ENCODE measurements around the gene GPC5.

GPC5 gene

GRCh38 chr13:92297971-92298942 lies 899.8 kb downstream of the GPC5 start:
- DNase-seq: no peak

- no peak for DNase-seq
These were observed 902.2 kb downstream of the GPC5 start for GRCh38 chr13:92300651-92301050.

GRCh38 chr13:92303428-92303827 lies 905.0 kb downstream of the GPC5 start:
- DNase-seq: no peak

GRCh38 chr13:92307752-92308151 lies 909.3 kb downstream of the GPC5 start:
- DNase-seq: no peak

- no peak for DNase-seq
These were observed 914.4 kb downstream of the GPC5 start for GRCh38 chr13:92312823-92313222.

GRCh38 chr13:92313382-92313781 lies 915.0 kb downstream of the GPC5 start:
- DNase-seq: no peak

GRCh38 chr13:92315265-92315664 lies 916.8 kb downstream of the GPC5 start:
- no peak for DNase-seq

GRCh38 chr13:92316030-92316429 lies 917.6 kb downstream of the GPC5 start:
- no peak for DNase-seq

GRCh38 chr13:92317066-92317465 lies 918.6 kb downstream of the GPC5 start:
- DNase-seq: no peak

- no peak for DNase-seq
These were observed 921.9 kb downstream of the GPC5 start for GRCh38 chr13:92320323-92320722.

GRCh38 chr13:92321174-92321573 lies 922.8 kb downstream of the GPC5 start:
- DNase-seq: no peak

GRCh38 chr13:92345627-92346026 lies 947.2 kb downstream of the GPC5 start:
- DNase-seq: no peak

GRCh38 chr13:92346046-92346445 lies 947.6 kb downstream of the GPC5 start:
- DNase-seq: no peak

- DNase-seq: no peak
These were observed 956.2 kb downstream of the GPC5 start for GRCh38 chr13:92354583-92354982.

GRCh38 chr13:92355213-92355612 lies 956.8 kb downstream of the GPC5 start:
- DNase-seq: no peak

- no peak for DNase-seq
These were observed 964.3 kb downstream of the GPC5 start for GRCh38 chr13:92362717-92363116.

- no peak for DNase-seq
These were observed 967.5 kb downstream of the GPC5 start for GRCh38 chr13:92365904-92366303.

- DNase-seq: no peak
These were observed 979.0 kb downstream of the GPC5 start for GRCh38 chr13:92377396-92377795.

GRCh38 chr13:92379371-92379770 lies 981.0 kb downstream of the GPC5 start:
- DNase-seq: no peak

GRCh38 chr13:92384410-92384809 lies 986.0 kb downstream of the GPC5 start:
- no peak for DNase-seq

GRCh38 chr13:92387245-92387644 lies 988.8 kb downstream of the GPC5 start:
- no peak for DNase-seq

GRCh38 chr13:92390217-92390616 lies 991.8 kb downstream of the GPC5 start:
- DNase-seq: no peak

- no peak for DNase-seq
These were observed 1005.2 kb downstream of the GPC5 start for GRCh38 chr13:92403606-92404005.

GRCh38 chr13:92407858-92408257 lies 1009.4 kb downstream of the GPC5 start:
- no peak for DNase-seq

GRCh38 chr13:92412481-92412880 lies 1014.1 kb downstream of the GPC5 start:
- no peak for DNase-seq
